Globus pallidus (tissue), 1 donor: Measurements from ENCODE around the gene KLF13.
"Not testable (repeated sequence)": the region's sequence is repeated elsewhere in the genome, so short reads cannot be mapped to it uniquely, and the experiment has no call there.

Experiments
- DNase-seq: peaks from one replicate; pipeline ENCODE4 v3.0.0-alpha.2; 2015; ENCODE audit warnings: low spot score

The KLF13 gene

GRCh38 chr15:31347067-31347975 is 20.7 kb downstream of the KLF13 start:
- no peak for DNase-seq

DNA sequence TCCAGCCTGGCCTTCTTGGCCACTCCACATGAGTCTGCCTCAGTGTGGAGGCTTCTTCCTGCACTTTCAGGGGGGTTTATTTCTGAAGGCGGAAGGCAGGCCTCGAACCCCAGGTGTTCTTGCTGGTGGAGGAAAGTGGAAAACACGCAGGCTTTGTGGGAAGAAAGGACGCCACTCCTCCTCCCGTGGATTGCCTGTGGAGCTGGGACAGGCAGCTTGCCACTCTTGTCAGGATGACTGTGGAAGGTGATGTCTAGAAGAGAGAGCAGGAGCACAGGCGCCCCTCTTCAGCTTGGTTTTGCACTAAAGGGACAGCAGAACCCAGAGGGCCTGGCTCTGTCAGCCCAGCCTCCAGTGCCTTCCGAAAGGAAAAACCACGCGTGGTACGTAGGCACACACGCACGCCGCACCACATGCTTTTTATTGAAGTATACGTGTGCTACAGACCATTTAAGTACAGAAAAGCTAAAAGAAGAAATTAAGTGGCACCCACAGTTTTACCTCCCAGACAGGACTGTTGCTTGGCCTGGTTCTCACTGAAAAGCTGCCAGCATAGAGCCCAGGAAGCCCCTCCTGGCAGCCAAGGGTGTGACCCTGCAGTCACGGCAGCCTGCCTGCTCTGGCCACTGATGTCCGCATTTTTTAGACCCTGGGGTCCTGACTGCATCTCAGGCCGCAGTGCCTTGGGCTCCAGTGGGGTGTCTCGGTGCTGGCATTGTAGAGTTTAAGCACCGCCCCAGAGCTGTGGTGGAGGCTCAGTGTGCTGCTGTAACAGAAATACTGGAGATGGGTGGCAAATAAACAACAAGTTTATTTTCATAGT is 21.6 kb downstream of the KLF13 start:
- DNase-seq: no peak

- DNase-seq: no peak
Observed at GRCh38 chr15:31349233-31350141, 22.9 kb downstream of the KLF13 start.

- DNase-seq: no peak
Observed at GRCh38 chr15:31350771-31351170, 24.1 kb downstream of the KLF13 start.

GRCh38 chr15:31352339-31352751 is 25.7 kb downstream of the KLF13 start:
- no peak for DNase-seq

GRCh38 chr15:31352911-31353811 is 26.5 kb downstream of the KLF13 start:
- peak; percentile 93 for DNase-seq

DNA sequence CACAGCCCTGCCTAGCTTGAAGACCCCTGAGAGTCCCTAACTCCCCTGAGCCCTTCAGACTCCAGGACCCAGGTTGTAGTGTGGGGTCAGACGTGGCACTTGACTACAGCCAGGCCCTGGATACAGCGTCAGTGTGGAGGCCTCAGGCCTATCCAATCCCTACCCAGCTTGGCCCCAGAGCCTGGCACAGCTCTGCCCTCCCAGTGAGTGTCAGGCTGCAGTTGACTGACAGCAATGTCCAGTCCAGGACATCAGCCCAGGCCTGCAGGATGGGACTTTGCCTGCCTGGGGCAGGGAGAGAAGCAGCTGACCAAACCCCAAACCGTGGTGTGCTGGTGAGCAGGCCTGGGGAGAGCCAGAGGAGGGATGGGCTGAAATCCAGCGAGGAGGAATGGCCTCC is 27.3 kb downstream of the KLF13 start:
- DNase-seq: peak; percentile 88

DNA sequence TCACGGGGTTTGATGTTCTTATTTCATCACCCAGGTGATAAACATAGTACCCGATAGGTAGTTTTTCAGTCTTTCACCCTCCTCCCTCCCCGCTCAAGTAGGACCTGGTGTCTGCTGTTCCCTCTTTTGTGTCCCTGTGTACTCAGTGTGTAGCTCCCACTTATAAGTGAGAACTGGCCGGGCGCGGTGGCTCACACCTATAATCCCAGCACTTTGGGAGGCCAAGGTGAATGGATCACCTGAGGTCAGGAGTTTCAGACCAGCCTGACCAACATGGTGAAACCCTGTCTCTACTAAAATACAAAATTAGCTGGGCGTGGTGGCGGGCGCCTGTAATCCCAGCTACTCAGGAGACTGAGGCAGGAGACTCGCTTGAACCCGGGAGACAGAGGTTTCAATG is 29.5 kb downstream of the KLF13 start:
- not testable (repeated sequence) for DNase-seq

DNA sequence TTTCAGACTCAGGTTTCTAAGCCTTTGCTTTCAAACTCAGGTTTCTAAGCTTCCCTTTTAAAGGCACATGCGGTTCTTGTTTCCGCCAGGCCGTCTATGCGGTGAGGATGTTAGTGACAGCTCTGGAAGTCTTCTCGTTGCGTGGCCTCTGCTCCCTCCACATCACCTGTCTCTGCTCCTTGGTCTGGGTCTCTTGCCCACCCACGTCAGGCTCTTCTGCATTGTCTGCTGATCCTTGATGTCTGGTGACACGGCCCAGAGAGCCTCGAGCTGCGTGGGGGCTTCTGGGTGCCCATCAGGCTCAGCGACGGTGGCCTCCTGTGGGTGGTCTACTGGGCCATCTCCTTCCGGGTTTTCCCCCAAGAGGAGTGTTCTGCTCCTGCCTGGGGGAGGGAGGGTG is 30.5 kb downstream of the KLF13 start:
- DNase-seq: no peak

- no peak for DNase-seq
Observed at GRCh38 chr15:31358163-31358562, 31.5 kb downstream of the KLF13 start.

- no peak for DNase-seq
Observed at GRCh38 chr15:31358957-31359701, 32.5 kb downstream of the KLF13 start.

DNA sequence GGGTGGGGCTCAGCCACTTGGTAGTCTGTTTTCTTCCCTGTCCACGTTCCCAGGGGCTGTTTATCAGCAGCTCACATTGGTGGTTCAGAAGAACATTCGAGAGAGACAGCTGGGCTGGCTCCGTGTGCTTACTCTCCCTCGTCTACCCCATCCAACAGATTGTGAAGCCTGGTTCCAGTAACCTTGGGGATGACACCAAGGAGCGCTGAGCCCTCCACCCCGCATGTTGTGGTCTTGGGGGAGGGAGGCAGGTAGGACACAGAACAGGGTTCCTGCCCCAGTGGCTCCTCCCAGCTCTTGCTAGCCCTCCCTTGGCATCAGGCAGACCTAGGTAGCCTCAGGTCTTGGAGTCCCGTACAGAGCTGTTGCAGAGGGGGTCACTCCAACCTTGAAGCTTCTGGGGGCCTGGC is 33.1 kb downstream of the KLF13 start:
- DNase-seq: no peak

DNA sequence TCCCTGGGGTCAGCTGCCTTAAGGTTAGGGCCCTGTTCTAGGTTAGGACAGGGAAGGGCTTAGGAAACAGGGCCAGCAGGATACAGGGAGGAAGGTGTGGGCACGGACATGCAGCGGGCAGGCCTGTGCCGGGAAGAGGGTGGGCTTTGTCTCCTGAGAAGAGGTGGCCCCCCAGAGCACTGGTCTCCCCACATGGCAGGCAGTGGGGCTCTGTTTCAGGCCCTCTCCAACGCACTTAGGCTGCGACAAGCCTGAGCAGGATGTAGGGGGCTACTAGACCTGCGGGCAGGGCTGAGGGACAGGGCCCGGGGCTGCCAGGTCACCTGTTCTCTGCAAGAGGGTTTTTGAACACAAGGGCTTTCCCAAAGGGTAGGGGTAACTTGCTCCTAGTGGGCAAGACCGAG is 33.5 kb downstream of the KLF13 start:
- DNase-seq: no peak

DNA sequence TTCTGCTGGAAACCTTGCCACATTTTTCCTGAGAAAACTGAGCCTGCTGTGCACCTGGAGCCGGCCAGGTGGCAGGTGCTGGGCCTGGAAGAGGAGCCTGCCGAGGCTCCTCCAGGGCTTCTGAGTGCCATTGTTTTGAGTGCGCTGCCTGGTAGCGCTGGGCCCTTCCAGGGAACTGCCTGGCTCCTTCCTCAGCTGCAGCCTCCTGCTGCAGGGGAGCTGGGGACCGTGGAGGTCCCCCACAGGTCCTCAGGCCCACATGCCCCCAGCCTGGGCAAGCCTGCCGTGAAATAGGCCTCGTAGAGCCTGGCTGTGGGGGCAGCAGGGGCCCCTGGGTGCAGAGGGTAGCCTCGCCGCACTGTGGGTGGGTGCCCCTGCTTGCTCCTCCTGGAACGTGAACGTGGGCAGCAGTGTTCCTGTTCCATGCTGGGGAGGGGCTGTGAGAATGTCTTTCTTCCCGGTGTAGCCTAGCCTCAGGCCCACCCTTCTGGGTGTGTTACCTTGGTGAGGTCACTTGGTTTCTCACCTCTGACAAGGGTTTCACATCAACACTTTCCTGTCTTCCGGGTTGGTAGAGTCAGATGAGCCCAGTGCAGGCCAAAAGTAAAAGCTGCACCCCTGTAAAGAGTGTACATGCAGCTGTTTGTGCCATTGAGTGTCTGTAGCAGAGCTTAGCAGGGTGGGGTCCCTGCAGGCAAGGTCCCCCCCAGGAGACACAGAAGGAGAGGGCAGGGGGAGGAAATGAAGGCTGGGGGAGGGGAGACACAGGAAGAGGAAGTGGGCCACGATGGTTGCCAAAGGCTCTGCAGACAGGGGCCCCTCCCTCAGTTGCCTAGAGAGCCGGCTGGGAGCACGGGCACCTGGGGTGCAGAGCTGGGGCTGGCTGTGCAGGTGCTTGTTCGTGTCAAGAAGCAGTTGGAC is 34.5 kb downstream of the KLF13 start:
- no peak for DNase-seq

DNA sequence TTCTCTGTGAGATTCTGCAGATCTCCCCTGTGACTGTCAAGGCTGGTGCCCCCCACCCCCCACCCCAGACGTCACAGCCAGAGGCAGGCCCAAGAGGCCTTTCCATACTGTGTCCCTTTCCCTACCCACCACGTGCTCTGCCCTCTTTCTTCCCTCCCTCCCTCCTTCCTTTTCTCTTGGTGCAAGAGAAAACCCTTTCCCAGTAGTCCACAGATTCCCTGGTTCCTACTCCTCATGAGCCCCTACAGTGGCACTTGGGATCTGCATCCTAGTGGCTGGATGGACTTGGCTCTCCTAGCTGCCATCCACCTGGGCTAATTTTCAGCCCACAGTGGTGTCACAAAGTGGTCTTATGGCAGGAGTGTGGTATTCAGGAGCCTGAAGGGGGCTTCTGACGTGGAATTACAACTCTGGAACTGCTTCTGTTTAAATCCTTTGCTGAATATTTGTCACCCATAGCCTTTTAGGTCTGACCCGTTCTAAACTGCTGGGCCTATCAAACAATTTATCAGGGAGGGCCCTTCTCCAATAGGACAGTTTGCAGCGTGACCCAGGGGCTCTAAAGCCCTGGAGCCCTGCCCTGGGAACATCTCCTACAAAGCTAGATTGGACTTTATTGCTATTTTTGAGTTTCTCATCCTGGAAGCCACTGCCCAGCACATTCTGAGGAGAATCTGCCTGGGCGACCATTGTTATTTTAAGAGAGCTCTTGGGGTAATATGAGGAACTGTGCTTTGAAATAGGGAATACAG is 35.3 kb downstream of the KLF13 start:
- DNase-seq: no peak

DNA sequence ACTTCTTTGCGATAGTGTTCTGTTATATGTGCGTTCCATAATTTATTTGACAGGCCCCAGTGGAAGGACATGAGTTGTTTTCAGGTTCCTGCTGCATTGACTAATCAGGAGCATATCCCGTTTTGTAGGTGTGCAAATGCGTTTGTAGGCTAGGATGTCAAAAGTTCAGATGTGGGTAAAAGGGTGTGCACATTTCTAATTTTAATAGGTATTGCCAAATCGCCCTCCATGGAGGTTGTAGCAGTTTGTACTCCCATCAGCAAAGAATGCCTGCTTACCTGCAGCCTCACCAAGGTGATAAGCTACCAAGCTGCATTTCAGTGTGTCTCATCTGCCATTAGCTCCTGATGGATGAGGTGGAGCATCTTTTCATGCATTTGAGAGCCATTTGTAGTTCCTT is 36.3 kb downstream of the KLF13 start:
- no peak for DNase-seq

DNA sequence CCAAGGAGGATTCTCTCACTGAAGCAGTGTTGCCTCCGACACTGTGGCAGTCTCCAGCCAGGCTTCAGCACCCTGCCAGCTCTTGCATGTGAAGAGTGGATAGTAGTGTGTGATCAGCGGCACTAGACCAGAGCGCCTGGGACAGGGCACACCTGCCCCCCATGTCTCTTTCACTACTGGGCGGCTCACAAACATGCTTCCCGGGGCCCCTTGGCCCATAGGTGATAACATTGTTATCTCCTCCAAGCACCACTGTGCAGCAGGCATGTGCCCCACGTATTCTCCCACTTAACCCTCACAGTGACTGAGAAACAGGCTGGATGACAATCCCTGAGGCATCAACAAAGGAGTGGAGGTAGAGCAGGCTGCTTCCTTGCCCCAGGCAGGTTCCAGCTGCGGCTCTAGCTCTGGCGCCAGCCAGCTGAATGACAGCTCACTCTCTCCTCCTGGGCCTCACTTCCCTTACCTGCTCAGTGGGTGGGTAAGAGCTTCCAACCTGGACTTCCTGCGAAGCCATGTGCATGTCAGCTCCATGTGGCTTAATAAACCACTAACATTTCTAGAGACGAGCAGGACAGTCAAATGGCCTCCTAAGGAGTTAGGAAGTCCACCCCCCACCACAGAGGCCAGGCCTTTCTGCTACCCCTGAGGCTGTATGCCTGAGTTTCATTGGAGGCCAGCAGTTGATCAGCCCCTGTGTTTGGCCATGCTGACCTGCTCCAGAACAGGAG is 37.8 kb downstream of the KLF13 start:
- no peak for DNase-seq
